ENCODE measurements around the gene FGF8.

FGF8 gene

DNA sequence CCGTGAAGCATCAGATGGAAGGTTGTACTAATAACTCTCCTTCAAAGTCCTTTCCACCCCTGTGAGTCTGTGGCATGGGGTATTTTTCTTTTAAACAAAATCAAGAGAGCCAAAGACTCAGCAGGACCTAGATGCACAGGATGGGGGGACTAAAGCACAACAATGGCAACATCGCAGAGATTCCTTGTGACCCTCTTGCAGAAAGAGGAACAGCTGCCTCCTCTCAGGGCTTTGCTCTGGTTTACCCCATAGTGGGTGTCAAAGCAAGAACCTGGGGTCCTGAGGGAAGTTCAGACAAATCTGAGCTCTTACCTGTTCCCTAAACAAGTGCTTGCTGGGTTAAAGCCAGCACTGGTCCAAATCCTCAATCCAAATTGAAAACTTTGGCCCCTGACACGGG is 39.2 kb downstream of the FGF8 start:
- H3K9me3 ChIP-seq (ENCODE audit: severe bottlenecking), result no peaks in the 10 kb centered on the region
- TF ChIP-seq, protein P1, sequence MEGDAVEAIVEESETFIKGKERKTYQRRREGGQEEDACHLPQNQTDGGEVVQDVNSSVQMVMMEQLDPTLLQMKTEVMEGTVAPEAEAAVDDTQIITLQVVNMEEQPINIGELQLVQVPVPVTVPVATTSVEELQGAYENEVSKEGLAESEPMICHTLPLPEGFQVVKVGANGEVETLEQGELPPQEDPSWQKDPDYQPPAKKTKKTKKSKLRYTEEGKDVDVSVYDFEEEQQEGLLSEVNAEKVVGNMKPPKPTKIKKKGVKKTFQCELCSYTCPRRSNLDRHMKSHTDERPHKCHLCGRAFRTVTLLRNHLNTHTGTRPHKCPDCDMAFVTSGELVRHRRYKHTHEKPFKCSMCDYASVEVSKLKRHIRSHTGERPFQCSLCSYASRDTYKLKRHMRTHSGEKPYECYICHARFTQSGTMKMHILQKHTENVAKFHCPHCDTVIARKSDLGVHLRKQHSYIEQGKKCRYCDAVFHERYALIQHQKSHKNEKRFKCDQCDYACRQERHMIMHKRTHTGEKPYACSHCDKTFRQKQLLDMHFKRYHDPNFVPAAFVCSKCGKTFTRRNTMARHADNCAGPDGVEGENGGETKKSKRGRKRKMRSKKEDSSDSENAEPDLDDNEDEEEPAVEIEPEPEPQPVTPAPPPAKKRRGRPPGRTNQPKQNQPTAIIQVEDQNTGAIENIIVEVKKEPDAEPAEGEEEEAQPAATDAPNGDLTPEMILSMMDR (IDR thresholded peaks at IDR 0.05; ENCODE audit: low read depth, low read length), result no peak
- DNase-seq, result no peak
- no peak overlapping the region for H3K27ac ChIP-seq
- H3K27me3 ChIP-seq (ENCODE audit: insufficient read depth, low read depth, severe bottlenecking), result no peaks in the 10 kb centered on the region
- no peaks in the 10 kb centered on the region for H3K36me3 ChIP-seq
- H3K4me3 ChIP-seq (ENCODE audit: low read depth, low read length), result no peak overlapping the region

DNA sequence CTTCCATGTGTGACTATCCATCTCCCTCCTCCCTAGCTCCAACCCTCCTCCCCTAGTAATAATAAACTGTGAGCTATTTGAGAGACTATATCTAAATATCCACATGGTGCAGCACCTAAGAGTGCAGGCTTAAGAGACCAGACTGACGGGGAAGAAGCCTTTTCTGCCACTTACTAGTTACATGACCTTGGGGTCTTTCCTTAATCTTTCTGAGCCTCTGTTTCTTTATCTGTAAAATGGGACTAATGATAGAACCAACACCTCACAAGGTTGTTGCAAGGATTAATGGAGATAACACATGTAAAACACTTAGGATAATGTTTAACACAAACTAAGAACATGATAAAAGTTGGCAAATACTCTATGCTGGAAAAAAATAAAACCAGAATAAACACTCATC is 43.8 kb downstream of the FGF8 start:
- H3K36me3 ChIP-seq, result no peaks in the 10 kb centered on the region
- no peak overlapping the region for H3K4me3 ChIP-seq (ENCODE audit: low read depth, low read length)
- TF ChIP-seq, protein P1 (IDR thresholded peaks at IDR 0.05; ENCODE audit: low read depth, low read length), result no peak
- no peaks in the 10 kb centered on the region for H3K27me3 ChIP-seq (ENCODE audit: insufficient read depth, low read depth, severe bottlenecking)
- H3K9me3 ChIP-seq (ENCODE audit: severe bottlenecking), result no peaks in the 10 kb centered on the region
- no peak for DNase-seq
- H3K27ac ChIP-seq, result no peak overlapping the region

DNA sequence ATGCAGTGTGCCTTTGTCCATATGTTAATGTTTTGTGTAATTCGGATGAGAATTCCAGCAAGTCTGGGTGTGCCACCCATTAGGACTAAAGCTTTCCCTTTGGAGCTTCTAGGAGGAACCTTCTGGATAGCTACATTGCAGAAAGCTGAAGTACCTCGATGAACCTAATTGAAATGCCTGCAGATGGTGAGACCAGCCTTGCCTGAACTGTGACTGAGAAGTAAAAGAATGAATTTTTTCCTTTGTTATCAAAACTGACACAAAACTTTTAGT is 49.9 kb downstream of the FGF8 start:
- DNase-seq, result no peak
- no peaks in the 10 kb centered on the region for H3K9me3 ChIP-seq (ENCODE audit: severe bottlenecking)
- TF ChIP-seq, protein P1 (IDR thresholded peaks at IDR 0.05; ENCODE audit: low read depth, low read length), result no peak

DNA sequence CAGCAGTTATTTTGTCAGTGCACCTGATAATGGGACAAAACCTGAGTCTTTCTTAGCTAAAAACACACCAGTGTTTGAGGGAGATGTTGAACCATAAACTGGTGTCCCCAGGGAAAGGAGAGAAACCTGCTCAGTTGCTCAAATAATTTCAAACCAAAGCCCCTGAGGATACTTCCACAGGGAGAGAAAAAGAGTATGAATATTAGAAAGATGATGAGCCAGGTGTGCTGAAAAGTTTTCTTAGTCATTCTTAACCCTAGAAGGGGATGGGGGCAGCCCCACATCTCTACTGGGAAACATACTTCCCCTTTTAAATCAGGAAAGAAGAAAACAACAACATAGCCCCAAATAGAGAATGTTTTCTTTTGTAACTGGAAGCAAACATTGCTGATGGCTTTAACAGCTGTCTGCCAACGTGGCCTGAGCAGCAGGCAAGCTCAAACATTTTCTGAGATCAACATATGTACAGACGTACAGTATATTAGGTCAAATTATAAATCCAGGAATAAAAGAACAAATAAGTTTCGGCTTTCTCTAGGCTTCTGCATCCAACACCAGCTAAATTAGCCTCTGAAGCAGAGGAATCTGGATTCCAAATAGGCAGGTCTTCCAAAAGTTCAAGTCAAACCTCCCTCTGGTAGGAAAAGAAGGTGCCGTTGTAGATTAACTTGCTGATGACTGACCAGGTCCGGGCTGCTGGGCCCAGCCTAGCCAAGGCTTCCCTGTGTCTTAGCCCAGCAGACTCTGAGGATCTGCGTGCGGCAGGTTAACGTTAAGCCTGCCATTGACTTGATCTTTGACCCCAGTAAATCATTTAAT is 50.4 kb downstream of the FGF8 start:
- H3K4me3 ChIP-seq (ENCODE audit: low read depth, low read length), result no peak overlapping the region
- no peaks in the 10 kb centered on the region for H3K36me3 ChIP-seq
- H3K9me3 ChIP-seq (ENCODE audit: severe bottlenecking), result no peaks in the 10 kb centered on the region
- no peak for DNase-seq
- TF ChIP-seq, protein P1 (IDR thresholded peaks at IDR 0.05; ENCODE audit: low read depth, low read length), result no peak
- H3K27me3 ChIP-seq (ENCODE audit: insufficient read depth, low read depth, severe bottlenecking), result no peaks in the 10 kb centered on the region
- no peak overlapping the region for H3K27ac ChIP-seq

More for the DNA sequence above, 49.9 kb downstream of the FGF8 start:
- Histone ChIP-seq H3K27ac (no peak overlapping the region), H3K27me3 (ENCODE audit: insufficient read depth, low read depth, severe bottlenecking) (no peaks in the 10 kb centered on the region), H3K36me3 (no peaks in the 10 kb centered on the region), H3K4me3 (ENCODE audit: low read depth, low read length) (no peak overlapping the region)

DNA sequence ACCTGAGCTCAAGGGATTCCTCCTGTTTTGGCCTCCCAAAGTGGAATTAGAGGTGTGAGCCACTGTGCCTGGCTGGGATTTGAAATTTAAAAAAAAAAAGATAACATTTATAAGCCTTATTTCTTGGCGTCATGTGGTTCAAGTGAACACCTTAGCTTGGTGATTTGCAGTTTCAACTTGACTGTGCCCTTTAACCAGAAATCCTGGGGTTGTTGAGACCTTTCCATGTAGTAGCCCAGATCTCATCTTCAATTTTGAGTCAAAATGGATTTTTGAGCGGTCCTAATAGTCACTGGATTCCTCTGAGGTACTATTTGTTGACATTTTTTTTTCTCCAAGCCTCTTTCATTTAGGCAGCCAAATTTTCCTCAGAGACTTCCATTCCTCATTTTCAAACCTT is 51.5 kb downstream of the FGF8 start:
- DNase-seq, result no peak
- no peaks in the 10 kb centered on the region for H3K36me3 ChIP-seq
- H3K27ac ChIP-seq, result no peak overlapping the region
- no peaks in the 10 kb centered on the region for H3K9me3 ChIP-seq (ENCODE audit: severe bottlenecking)
- no peaks in the 10 kb centered on the region for H3K27me3 ChIP-seq (ENCODE audit: insufficient read depth, low read depth, severe bottlenecking)
- H3K4me3 ChIP-seq (ENCODE audit: low read depth, low read length), result no peak overlapping the region
- TF ChIP-seq, protein P1 (IDR thresholded peaks at IDR 0.05; ENCODE audit: low read depth, low read length), result no peak

DNA sequence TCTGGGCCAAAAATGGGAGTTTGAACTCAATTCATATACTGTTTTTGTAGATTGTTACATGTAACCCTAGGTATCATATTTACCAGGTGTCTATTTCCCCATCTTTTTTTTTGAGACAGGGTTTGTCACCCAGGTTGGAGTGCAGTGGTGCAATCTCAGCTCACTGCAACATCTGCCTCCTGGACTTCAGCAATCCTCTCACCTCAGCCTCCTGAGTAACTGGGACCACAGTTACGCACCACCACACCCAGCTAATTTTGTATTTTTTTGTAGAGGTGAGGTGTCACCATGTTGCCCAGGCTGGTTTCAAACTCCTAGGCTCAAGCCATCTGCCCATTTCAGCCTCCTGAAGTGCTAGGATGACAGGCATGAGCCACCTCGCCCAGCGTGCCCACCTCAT is 52.7 kb downstream of the FGF8 start:
- DNase-seq, result no peak
- TF ChIP-seq, protein P1 (IDR thresholded peaks at IDR 0.05; ENCODE audit: low read depth, low read length), result no peak
- no peak overlapping the region for H3K4me3 ChIP-seq (ENCODE audit: low read depth, low read length)
- no peaks in the 10 kb centered on the region for H3K27me3 ChIP-seq (ENCODE audit: insufficient read depth, low read depth, severe bottlenecking)
- no peak overlapping the region for H3K27ac ChIP-seq
- H3K36me3 ChIP-seq, result no peaks in the 10 kb centered on the region
- H3K9me3 ChIP-seq (ENCODE audit: severe bottlenecking), result no peaks in the 10 kb centered on the region

Measured in WERI-Rb-1 (cell line).